ENCODE results near the gene ATP5MC2.
A peak's percentile ranks its signal among the peaks of the same experiment; 100 is the strongest.
"Not testable (repeated sequence)": the region's sequence is repeated elsewhere in the genome, so short reads cannot be mapped to it uniquely, and the experiment has no call there.

Gene ATP5MC2

GRCh38 chr12:53675701-53676607 is at the start of gene ATP5MC2:
Gene ATP5MC2 (minus strand): TSS chr12:53676083. CDS start chr12:53672614, 3,469 bp downstream.
- DNase-seq: peak; percentile 71 to 99 (median 97)

DNA sequence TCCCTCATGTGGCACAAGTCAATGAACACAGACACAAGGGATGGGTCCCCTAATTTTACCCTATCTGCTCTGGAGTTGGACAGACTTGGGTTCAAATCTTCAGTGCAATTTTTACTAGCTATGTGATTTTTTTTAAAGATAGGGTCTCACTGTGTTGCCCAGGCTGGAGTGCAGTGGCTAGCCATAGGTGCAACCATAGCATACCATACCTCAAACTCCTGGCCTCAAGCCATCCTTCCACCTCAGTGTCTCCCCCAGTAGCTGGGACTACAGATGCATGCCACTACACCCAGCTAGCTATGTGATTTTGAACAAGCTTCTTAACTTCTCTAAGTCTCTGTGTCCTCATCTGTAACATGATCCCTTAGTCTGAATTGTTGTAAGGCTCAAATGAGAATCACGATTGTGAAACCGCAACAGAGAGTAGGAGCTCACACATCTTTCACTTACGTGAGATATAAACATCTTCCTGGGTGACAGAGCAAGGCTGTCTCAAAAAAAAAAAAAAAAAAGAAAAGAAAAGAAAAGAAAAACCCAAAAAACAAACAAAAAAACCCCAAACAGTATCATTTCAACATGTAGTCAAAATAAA is 46.7 kb upstream of the ATP5MC2 start:
- DNase-seq: no peak

DNA sequence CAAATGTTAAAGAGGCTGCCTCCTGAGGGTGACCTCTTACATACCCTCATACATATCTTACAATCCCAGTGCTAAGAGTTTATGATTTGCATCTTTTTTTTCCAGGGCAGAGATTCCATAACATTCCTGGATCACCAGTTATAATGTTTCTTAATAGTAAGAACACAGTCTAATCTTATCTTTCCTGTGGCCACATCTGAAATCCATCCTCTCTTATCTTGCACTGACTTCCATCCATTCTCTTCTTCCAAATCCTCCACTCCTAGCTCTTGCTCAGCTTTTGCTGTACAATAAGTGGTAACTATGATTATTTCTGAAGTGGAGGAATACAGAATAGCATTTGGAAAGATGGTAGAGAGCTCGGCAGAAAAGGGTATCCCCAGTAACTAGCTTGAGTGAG is 45.1 kb upstream of the ATP5MC2 start:
- no peak for DNase-seq

GRCh38 chr12:53719649-53720048 is 43.8 kb upstream of the ATP5MC2 start:
- DNase-seq: no peak

GRCh38 chr12:53718567-53718966 is 42.7 kb upstream of the ATP5MC2 start:
- not testable (repeated sequence) for DNase-seq

DNA sequence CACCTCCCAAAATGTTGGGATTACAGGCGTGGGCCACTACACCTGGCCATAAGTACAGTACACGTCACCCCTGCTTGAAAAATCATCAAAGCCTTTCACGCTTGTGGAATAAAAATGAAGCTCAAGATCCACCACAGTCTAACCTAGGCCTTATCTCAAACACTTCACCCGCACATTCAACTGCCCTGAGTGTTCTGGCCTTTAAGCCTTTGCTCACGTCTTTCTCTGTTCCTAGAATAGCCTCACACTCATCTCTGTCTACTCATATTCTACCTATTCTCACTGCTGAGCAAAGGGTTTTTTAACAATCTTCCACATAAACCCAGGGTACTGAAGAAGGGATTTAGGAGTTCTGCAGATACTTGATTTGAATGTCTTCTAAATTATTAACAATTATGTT is 41.4 kb upstream of the ATP5MC2 start:
- no peak for DNase-seq

DNA sequence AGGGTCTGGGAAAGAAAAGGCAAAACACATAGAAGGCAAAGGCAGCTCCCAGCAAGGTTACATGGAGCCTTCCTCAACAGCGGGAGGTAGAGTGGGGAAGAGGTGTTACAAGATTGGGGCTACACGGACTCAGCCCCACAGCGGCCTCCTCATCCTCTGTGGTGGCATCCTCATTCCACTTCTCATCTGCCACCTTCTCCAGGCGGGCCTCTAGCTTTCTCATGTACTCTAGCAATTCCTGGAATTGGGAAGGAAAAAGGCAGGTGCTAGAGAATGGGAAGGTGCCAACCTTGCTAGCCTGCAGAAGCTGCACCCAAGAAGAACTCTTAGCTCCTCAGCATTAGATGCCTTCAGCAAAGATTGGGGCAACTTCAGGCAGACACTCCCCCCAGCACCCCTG is 38.1 kb upstream of the ATP5MC2 start:
- DNase-seq: no peak

DNA sequence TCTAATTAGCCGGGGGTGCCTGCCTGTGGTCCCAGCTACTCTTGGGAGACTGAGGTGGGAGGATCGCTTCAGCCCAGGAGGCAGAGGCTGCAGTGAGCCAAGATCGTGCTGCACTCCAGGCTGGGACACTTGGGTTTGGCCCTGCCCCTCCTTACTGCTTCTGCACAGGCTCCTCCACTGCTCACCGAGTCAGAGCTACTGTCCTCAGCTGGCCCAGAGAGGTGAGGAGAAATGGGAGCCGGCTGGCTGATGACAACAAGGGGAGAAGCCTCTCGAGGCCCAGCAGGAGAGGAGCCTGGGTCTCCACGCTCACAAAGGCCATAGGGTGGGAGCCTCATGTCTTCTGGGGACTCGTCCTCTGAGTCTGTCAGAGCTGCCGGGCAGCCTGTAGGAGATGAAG is 37.6 kb upstream of the ATP5MC2 start:
- DNase-seq: no peak

GRCh38 chr12:53712059-53712643 is 36.3 kb upstream of the ATP5MC2 start:
- peak in 2 of 51 donors; percentile 10 to 11 for DNase-seq

DNA sequence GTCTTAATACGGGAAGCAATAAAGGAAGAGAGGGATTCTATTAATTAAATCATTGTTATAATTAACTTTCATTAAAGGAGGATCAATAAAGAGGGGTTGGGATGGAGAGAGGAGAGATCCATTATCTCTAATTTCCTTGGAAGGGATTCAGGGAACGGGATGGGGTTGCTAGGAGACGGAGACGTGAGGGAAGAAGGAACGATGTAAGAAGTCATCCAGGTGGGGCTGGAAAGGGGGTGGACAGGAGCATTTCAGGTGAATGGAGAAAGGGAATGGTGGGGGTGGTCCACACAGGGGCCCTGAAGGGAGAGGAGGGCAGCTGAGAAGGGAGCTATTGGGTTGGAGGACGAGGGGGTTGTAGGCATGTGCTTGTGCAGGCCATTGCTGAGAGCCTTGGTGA is 34.2 kb upstream of the ATP5MC2 start:
- DNase-seq: peak in 6 of 51 donors; percentile 11 to 68 (median 18)

- peak in 2 of 51 donors; percentile 6 to 62 for DNase-seq
These were observed 33.8 kb upstream of the ATP5MC2 start for GRCh38 chr12:53709671-53710070.

GRCh38 chr12:53706080-53706479 is 30.2 kb upstream of the ATP5MC2 start:
- no peak for DNase-seq

DNA sequence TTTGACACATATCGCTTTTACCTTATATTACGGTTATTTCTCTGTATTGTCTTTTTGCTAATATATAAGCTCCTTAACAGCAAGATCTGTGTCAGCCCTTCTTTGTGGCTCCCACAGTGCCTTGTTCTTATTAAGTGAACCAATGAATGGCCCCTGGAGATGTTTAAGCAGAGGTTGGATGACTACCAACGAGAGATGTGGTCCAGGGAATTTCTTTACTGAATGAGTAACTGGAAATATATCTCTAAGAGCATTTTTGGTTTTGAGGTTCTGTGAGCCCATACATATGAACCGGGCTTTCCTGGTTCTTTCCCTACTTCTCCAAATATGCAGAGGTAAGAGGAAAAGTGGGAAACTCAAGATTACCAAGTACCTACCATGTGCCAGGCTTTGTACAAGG is 27.9 kb upstream of the ATP5MC2 start:
- no peak for DNase-seq

DNA sequence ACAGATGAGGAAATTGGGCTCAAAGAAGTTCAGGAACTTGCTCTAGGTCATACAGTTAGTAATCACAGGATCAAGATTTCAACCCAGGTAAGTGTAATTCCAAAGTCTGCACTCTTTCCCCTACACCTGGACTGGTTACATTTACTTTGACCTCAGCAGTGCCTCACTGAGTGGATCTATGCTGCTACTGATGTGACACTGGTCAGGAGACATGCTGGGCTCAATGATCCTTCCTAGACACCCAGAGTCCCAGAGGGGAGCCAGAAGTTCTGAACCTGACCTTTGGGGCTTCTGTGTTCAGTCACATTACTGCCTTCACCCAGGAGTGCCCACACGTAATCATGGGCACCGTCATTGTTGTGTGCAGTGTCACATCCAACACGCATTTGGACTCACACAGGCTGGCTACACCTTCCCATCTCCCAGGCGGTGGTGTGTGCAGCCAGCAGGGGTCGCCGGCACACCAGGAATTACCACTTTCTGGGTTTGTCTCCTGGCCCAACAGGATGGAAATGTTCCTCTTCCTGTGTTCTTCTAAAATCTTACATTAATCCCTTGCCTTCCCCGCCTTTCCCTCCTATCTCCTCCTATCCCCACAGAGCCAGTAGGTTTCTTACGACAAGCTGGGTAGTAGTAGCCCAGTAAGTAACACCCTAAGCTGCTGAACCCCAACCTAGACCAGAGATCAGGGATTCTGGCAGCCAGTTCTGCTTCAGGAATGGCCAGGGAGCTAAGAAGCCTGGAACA is 25.8 kb upstream of the ATP5MC2 start:
- peak in 48 of 51 donors; percentile 14 to 88 (median 63) for DNase-seq

GRCh38 chr12:53700567-53700966 is 24.7 kb upstream of the ATP5MC2 start:
- peak in 13 of 51 donors; percentile 8 to 55 (median 25) for DNase-seq

- DNase-seq: no peak
These were observed 23.8 kb upstream of the ATP5MC2 start for GRCh38 chr12:53699678-53700025.

DNA sequence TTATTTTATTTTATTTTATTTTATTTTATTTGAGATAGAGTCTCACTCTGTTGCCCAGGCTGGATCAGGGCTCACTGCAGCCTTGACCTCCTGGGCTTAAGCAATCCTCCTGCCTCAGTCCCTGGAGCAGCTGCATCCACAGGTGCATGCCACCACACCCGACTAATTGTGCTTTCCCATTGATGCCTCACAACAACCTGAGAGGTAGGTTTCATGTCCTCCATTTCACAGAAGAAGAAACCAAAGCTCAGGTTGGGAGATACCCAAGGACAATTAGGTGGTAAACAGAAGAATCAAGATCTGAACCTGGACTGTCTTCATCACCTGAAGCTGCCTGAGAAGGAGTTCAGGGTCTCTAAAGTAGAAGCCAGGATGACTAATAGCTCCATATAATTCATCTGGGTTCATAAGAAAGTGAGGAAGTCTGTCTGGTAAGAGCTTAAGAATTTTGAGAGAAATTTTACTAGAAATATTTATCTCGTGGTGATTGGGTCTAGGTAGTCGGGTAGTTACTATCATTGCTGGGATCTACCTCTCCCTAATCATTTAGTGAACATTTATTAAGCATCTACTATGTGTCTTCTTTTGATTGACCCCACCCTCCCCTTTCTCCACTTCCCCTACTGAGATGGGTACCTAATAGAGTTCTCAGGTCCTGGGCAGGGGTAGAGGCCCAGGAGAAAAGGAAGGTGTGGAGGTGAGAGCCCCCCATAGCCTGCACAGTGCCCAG is 23.2 kb upstream of the ATP5MC2 start:
- no peak for DNase-seq

GRCh38 chr12:53696655-53697331 is 20.9 kb upstream of the ATP5MC2 start:
- no peak for DNase-seq

- peak in 40 of 51 donors; percentile 15 to 87 (median 63) for DNase-seq
These were observed 20.4 kb upstream of the ATP5MC2 start for GRCh38 chr12:53696285-53696654.

All from hypothalamus (tissue), 51 donors.